OCI-LY1 (cell line): Measurements from ENCODE around the gene ELN.

ENCODE experiments used
- CTCF ChIP-seq: fragments of 200-600 bp; sonication (generic), shearing (Covaris generic); IDR thresholded peaks from 2 replicates; pipeline ENCODE4 v1.5.1; 2017; ENCODE audit warnings: mild to moderate bottlenecking, antibody characterized with exemption, low read length, moderate library complexity, mixed read lengths
- EZH2 ChIP-seq: fragments of 200-600 bp; sonication (generic), shearing (Covaris generic); IDR thresholded peaks from 2 replicates; pipeline ENCODE4 v1.8.0; 2017; ENCODE audit warnings: borderline replicate concordance, mixed run types, mild to moderate bottlenecking, antibody characterized with exemption, low read length, moderate library complexity, mixed read lengths

- TF ChIP-seq CTCF (no peak), EZH2 (no peak)
Measured at GRCh38 chr7:74082770-74083116, 54.8 kb downstream of the ELN start.
